Measurements from ENCODE around the gene MX2.

The MX2 gene

GRCh38 chr21:41326414-41327080 lies 35.3 kb upstream of the MX2 start:
- in situ Hi-C loops (cut with MboI; ENCODE audit: low sequenced_read_pairs, unreplicated experiment): no loop called here
- TF ChIP-seq, protein P1, sequence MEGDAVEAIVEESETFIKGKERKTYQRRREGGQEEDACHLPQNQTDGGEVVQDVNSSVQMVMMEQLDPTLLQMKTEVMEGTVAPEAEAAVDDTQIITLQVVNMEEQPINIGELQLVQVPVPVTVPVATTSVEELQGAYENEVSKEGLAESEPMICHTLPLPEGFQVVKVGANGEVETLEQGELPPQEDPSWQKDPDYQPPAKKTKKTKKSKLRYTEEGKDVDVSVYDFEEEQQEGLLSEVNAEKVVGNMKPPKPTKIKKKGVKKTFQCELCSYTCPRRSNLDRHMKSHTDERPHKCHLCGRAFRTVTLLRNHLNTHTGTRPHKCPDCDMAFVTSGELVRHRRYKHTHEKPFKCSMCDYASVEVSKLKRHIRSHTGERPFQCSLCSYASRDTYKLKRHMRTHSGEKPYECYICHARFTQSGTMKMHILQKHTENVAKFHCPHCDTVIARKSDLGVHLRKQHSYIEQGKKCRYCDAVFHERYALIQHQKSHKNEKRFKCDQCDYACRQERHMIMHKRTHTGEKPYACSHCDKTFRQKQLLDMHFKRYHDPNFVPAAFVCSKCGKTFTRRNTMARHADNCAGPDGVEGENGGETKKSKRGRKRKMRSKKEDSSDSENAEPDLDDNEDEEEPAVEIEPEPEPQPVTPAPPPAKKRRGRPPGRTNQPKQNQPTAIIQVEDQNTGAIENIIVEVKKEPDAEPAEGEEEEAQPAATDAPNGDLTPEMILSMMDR (IDR thresholded peaks at IDR 0.05; ENCODE audit: borderline replicate concordance, control extremely low read depth, extremely low read depth, insufficient read depth, missing control alignments): no peak
- no peak for DNase-seq (ENCODE audit: low spot score)

DNA sequence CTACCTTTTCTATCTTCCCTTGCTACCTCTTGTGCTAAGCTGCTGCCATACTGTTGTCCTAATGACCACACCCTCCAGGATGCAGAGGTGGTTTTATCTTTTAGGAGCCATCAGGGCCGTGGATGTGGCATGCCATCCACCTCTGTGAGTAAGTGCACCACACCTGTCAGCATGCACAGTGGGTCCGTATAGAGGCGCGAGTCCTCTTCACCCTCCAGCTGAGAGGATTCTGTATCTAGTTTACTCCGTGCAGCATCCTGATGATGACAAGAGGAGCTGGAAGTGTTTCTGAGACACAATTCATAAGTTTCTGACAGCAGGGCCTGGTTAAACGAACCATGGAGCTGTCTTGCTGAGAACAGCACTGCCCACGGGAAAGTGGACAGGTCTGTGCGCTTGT lies 34.1 kb upstream of the MX2 start:
- in situ Hi-C loops (cut with MboI; ENCODE audit: low sequenced_read_pairs, unreplicated experiment): no loop called here
- no peak for DNase-seq (ENCODE audit: low spot score)
- TF ChIP-seq, protein P1 (IDR thresholded peaks at IDR 0.05; ENCODE audit: borderline replicate concordance, control extremely low read depth, extremely low read depth, insufficient read depth, missing control alignments): no peak

DNA sequence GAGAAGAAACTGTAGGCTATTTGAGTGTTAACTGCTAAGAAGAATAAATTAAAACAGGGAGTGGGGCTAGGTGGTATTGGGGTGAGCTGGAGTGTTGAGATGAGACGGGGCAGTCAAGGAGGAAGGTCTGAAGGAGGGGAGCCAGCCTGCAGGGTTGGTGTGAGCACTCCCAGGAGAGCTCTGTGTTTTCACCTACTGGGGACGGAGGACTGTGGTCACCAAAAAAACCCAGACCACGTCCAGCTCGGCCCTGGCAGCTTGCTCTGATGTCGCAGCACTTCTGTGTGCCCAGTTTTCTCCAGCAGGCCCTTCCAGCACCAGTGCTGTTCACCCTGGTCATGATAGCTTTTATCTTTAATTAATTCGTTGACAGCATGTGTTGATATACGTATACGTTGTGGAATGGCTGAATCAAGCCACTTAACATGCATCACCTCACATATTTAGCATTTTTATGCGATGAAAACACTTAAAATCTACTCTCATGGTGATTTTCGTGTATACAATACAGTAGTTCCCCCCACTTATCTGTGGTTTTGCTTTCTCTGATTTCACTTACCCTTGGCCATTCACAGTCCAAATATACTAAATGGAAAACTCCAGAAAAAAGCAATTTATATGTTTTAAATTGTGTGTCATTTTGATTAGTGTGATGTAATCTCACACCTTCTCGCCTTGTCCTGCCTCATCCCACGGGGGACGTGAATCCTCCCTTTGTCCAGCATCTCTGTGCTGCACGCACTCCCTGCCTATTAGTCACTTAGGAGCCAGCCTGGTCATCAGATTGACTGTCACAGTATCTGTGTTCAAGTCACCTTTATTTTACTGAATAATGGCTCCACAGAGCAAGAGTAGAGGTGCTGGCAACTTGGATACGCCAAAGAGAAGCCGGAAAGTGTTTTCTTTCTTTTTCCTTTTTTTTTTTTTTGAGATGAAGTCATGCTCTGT lies 32.9 kb upstream of the MX2 start:
- DNase-seq (ENCODE audit: low spot score): no peak
- in situ Hi-C loops (cut with MboI; ENCODE audit: low sequenced_read_pairs, unreplicated experiment): no loop called here
- TF ChIP-seq, protein P1 (IDR thresholded peaks at IDR 0.05; ENCODE audit: borderline replicate concordance, control extremely low read depth, extremely low read depth, insufficient read depth, missing control alignments): no peak

- in situ Hi-C loops (cut with MboI; ENCODE audit: low sequenced_read_pairs, unreplicated experiment): no loop called here
- DNase-seq (ENCODE audit: low spot score): no peak
- TF ChIP-seq, protein P1 (IDR thresholded peaks at IDR 0.05; ENCODE audit: borderline replicate concordance, control extremely low read depth, extremely low read depth, insufficient read depth, missing control alignments): no peak
Measured at GRCh38 chr21:41333752-41334151, 28.1 kb upstream of the MX2 start.

DNA sequence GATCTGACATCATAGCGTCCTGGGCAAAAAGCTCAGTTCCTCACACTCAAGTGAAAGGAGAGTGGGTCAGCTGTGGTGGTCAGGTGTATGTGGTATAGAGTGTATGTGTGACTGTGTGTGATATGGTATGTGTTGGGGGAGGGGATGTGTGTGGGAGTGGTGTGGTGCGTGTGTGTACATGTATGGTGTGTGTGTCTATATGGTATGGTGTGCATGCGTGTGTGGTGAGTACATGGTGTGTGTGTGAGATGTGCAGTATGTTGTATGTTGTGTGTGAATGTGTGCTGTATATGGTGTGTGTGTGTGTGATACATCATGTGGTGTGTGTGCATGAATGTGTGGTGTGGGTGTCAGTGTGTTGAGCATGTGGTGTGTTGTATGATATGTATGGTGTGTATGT lies 24.3 kb upstream of the MX2 start:
- TF ChIP-seq, protein P1 (IDR thresholded peaks at IDR 0.05; ENCODE audit: borderline replicate concordance, control extremely low read depth, extremely low read depth, insufficient read depth, missing control alignments): no peak
- DNase-seq (ENCODE audit: low spot score): no peak
- in situ Hi-C loops (cut with MboI; ENCODE audit: low sequenced_read_pairs, unreplicated experiment): no loop called here

DNA sequence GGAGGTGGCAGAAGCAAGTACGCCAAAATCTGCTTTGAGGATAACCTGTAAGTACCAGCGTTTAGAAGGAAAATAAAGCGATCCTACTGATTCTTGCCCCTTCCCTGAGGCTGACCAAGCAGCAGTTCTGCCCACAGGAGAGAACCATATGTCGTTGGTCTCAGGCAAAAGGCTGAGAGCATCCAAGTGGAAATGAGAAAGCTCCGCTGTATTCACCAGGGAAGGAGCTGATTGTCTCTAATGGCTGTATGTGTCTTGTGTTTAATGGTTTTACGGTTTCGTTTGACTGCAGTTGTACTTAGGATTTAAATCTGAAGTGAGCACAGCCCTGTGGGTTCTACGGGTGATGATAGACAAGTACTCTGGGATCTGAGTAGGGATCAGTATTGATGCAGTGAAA lies 23.4 kb upstream of the MX2 start:
- TF ChIP-seq, protein P1 (IDR thresholded peaks at IDR 0.05; ENCODE audit: borderline replicate concordance, control extremely low read depth, extremely low read depth, insufficient read depth, missing control alignments): no peak
- no peak for DNase-seq (ENCODE audit: low spot score)
- in situ Hi-C loops (cut with MboI; ENCODE audit: low sequenced_read_pairs, unreplicated experiment): no loop called here

Data from GM13976 (cell line).